Mononuclear cell (primary cell): ENCODE measurements around the gene YRDC. TPM values are rescaled to one million over a fixed set of nuclear protein-coding genes. Genes with fewer than 3 reads are reported as not detected.

Experiments
- H3K27me3 ChIP-seq: 2 replicates; pipeline ENCODE4 v1.6.0; 2011; ENCODE audit warnings: low read length, control low read depth; ENCODE audit not compliant: insufficient read depth
- H3K4me1 ChIP-seq: 2 replicates; pipeline ENCODE4 v1.5.1; 2011; ENCODE audit warnings: mild to moderate bottlenecking, low read length, control low read depth; ENCODE audit not compliant: insufficient read depth
- H3K4me3 ChIP-seq: 2 replicates; pipeline ENCODE4 v1.5.1; 2011; ENCODE audit warnings: mild to moderate bottlenecking, low read length, moderate library complexity
- H3K9me3 ChIP-seq: 2 replicates; pipeline ENCODE4 v1.5.1; 2011; ENCODE audit warnings: low read depth, mild to moderate bottlenecking, control low read depth, low read length
- total RNA-seq: library from RNA; depleted of rRNA; stranded (reverse); fragments of >200 nt; gene quantifications from one replicate; pipeline ENCODE4 v1.2.3, GENCODE V29; 2012

The YRDC gene
- total RNA-seq, 1 donor = 22.2 TPM

- Histone ChIP-seq H3K27me3 (peaks cover 67% of the 10 kb centered on the region), H3K9me3 (no peaks in the 10 kb centered on the region), H3K4me1 (no peaks in the 10 kb centered on the region), H3K4me3 (no peak within 1 kb of the TSS)
Observed at GRCh38 chr1:37764888-37765441, 43.0 kb downstream of the YRDC start, which contains the start of gene EPHA10. TSS of gene EPHA10 (minus strand) at chr1:37765120. CDS start at chr1:37765066, 54 bp downstream.

GRCh38 chr1:37764414-37764825, 43.6 kb downstream of the YRDC start:
- no peaks in the 10 kb centered on the region for H3K4me1 ChIP-seq
- no peaks in the 10 kb centered on the region for H3K9me3 ChIP-seq
- H3K27me3 ChIP-seq = peaks cover 69% of the 10 kb centered on the region
- H3K4me3 ChIP-seq = no peak overlapping the region

- Histone ChIP-seq H3K27me3 (peaks cover 69% of the 10 kb centered on the region), H3K9me3 (no peaks in the 10 kb centered on the region), H3K4me1 (no peaks in the 10 kb centered on the region), H3K4me3 (no peak overlapping the region)
Observed at GRCh38 chr1:37763791-37764413, 44.1 kb downstream of the YRDC start.

- Histone ChIP-seq H3K27me3 (peaks cover 65% of the 10 kb centered on the region), H3K9me3 (no peaks in the 10 kb centered on the region), H3K4me3 (no peak overlapping the region), H3K4me1 (no peaks in the 10 kb centered on the region)
Observed at GRCh38 chr1:37762516-37762915, 45.5 kb downstream of the YRDC start.

- Histone ChIP-seq H3K4me1 (no peaks in the 10 kb centered on the region), H3K4me3 (no peak overlapping the region), H3K27me3 (peaks cover 55% of the 10 kb centered on the region), H3K9me3 (no peaks in the 10 kb centered on the region)
Observed at GRCh38 chr1:37761416-37762095, 46.5 kb downstream of the YRDC start.

GRCh38 chr1:37759451-37759850, 48.6 kb downstream of the YRDC start:
- no peaks in the 10 kb centered on the region for H3K9me3 ChIP-seq
- H3K4me3 ChIP-seq = no peak overlapping the region
- peaks cover 45% of the 10 kb centered on the region for H3K27me3 ChIP-seq
- H3K4me1 ChIP-seq = no peaks in the 10 kb centered on the region

GRCh38 chr1:37755951-37756560, 52.0 kb downstream of the YRDC start:
- H3K4me3 ChIP-seq = no peak overlapping the region
- H3K4me1 ChIP-seq = no peaks in the 10 kb centered on the region
- no peaks in the 10 kb centered on the region for H3K9me3 ChIP-seq
- H3K27me3 ChIP-seq = peaks cover 45% of the 10 kb centered on the region

- Histone ChIP-seq H3K4me1 (no peaks in the 10 kb centered on the region), H3K27me3 (peaks cover 49% of the 10 kb centered on the region), H3K9me3 (no peaks in the 10 kb centered on the region), H3K4me3 (no peak overlapping the region)
Observed at GRCh38 chr1:37755290-37755689, 52.7 kb downstream of the YRDC start.

- Histone ChIP-seq H3K9me3 (no peaks in the 10 kb centered on the region), H3K27me3 (peaks cover 40% of the 10 kb centered on the region), H3K4me3 (no peak overlapping the region), H3K4me1 (no peaks in the 10 kb centered on the region)
Observed at GRCh38 chr1:37753473-37754321, 54.3 kb downstream of the YRDC start.

Other genes with a start within 250 kb of the YRDC start
- 49.3 TPM for gene GNL2, start 212.3 kb downstream of the YRDC start, total RNA-seq
- not detected for gene RSPO1, start 173.3 kb downstream of the YRDC start, total RNA-seq
- 0.31 TPM for gene CDCA8, start 115.7 kb downstream of the YRDC start, total RNA-seq
- gene EPHA10, start 43.1 kb downstream of the YRDC start, total RNA-seq = not detected
- gene MANEAL, start 14.4 kb downstream of the YRDC start, total RNA-seq = 0.42 TPM
- gene C1orf122, start 418 bp downstream of the YRDC start, total RNA-seq = 8.5 TPM
- 8.2 TPM for gene MTF1, start 51.4 kb upstream of the YRDC start, total RNA-seq
- gene INPP5B, start 138.8 kb upstream of the YRDC start, total RNA-seq = 18.6 TPM
- 65.1 TPM for gene SF3A3, start 181.8 kb upstream of the YRDC start, total RNA-seq
- gene FHL3, start 197.3 kb upstream of the YRDC start, total RNA-seq = 8.3 TPM
- gene UTP11, start 204.5 kb upstream of the YRDC start, total RNA-seq = 18.2 TPM
- 0.10 TPM for gene POU3F1, start 238.6 kb upstream of the YRDC start, total RNA-seq